GM18861 (cell line): ENCODE results near the gene TOM1.

Experiments used
- ATAC-seq: cut with Tn5 transposase; IDR thresholded peaks from one replicate; pipeline ENCODE4 v1.9.1; 2021; ENCODE audit not compliant: unreplicated experiment

The TOM1 gene

DNA sequence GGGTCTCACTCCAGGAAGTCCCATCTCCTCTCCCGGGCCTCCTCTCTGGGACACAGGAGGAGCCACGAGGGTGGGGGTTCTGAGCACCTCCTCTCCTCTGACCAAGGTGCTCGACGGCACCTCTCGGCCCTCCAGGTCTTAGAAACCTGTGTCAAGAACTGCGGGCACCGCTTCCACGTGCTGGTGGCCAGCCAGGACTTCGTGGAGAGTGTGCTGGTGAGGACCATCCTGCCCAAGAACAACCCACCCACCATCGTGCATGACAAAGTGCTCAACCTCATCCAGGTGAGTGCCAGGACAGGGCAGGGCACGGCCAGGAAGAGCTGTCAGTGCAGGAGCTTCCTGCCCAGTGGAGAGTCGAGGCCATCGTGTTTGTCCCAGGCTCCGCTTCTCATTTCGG is 23.2 kb downstream of the TOM1 start:
- ATAC-seq = no peak

DNA sequence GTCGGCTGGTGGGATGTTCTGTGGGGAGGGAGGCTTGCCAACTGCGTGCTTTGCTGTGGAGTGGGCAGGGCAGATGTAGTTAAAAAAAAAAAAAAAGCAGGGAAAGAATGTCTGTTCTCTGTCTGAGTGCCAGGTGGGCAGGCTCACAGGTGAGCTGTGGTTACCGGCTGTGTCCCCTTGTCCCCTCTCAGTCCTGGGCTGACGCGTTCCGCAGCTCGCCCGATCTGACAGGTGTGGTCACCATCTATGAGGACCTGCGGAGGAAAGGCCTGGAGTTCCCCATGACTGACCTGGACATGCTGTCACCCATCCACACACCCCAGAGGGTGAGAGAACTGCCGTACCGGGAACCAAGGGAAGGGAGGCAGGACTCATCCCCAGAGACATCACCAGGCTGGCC is 23.6 kb downstream of the TOM1 start:
- ATAC-seq = no peak

DNA sequence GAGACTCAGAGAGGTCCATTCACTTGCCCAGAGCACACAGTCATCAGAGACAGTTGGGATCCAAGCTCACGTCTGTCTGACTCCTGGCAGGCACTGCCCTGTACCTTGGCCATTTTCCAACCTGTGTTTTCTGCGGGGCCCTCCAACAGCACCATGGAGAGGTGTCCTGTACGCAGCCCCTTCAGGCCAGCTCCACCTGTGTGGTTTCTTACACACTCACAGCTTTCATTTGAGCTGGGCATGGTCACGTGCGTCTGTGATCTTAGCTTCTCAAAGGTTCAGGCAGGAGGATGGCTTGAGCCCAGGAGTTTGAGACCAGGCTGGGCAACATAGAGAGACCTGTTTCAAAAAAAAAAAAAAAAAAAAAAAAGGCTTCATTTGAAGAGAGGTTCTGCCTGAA is 24.4 kb downstream of the TOM1 start:
- ATAC-seq = no peak

GRCh38 chr22:35324762-35325161 is 25.1 kb downstream of the TOM1 start:
- ATAC-seq = no peak

DNA sequence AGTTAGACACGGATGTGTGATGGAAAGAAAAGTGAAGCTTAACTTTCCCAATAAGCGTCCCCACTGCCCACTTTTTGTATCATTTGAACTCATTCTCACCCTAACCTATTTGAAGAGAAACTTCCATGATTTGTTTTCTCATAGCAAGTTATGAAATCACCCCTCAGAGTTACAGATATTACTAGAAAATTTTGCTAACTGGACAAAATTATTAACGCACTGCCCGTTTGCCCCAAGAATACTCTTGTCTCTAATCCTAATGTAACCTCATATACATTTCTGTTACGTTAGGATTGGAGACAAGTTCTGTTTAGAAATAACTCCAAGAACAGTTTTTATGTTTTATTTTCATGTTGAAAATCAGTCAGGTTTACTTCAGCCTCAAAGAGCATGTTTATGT is 25.5 kb downstream of the TOM1 start:
- ATAC-seq = no peak

GRCh38 chr22:35326854-35327562 is 27.3 kb downstream of the TOM1 start:
- no peak for ATAC-seq

DNA sequence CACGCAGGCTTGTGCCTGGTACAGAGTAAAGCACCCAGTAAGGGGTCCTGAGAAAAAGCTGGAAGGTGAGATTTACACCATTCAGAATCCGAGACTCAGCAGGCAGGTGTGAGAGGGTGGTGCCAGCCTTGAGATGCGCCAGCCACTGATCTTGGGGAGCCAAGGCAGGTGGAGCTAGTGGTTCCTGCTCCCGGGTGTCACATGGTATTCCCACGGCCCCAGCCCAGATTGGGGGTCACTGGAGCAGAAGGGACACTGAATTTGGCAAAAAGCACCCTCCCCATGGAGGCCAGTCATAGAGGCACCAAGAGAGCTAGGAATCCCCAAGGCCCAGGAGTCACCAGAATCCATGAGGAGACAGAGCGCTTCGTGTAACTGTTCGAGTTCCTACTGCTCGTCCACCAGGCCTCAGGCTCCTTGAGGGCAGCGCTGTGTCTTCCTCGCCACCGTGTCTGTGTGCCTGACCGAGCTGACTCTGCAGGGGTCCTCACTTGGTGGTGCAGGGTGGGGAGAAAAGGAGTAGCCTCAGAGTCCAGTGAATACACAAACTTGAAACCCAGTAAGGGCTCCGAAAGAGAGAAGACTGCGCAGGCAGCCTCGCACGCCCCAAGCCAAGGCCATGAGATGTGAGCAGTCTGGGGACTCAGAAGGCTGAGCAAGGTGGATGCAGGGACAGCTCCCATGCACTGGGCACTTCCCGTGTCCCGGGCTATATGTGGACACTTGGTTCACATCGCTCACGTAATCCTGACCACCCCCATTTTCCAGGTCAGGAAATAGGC is 28.2 kb downstream of the TOM1 start:
- no peak for ATAC-seq

- ATAC-seq = no peak
Measured at GRCh38 chr22:35328472-35328885, 28.8 kb downstream of the TOM1 start.

DNA sequence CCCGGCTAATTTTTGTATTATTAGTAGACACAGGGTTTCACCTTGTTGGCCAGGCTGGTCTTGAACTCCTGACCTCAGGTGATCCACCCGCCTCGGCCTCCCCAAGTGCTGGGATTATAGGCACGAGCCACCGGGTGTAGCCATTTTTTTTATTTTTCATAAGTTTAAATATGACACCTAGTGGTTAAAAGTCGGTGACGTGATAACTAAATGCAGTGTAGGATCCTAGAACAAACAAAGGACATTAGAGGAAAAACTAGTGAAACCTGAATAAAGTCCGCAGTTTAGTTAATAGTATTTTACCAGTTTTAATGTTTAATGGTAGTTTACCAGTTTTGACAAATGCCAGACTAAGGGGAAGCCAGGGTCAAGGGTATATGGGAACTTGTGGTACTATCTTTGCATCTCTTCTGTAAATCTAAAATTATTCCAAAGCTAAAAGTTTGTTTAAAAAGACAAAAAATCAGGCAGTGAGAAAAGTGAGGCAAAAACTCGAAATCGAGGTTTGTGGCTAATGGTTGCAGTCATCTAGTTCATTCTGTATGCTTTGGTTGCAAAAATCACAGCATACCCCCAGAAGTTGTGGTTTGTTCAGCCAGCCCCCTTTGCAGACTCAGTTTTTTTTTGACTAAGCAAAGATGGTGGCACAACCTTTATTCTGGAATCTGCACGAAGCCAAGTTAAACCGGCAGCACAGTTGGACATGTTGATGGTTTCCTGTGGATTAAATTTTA is 29.6 kb downstream of the TOM1 start:
- ATAC-seq = no peak

DNA sequence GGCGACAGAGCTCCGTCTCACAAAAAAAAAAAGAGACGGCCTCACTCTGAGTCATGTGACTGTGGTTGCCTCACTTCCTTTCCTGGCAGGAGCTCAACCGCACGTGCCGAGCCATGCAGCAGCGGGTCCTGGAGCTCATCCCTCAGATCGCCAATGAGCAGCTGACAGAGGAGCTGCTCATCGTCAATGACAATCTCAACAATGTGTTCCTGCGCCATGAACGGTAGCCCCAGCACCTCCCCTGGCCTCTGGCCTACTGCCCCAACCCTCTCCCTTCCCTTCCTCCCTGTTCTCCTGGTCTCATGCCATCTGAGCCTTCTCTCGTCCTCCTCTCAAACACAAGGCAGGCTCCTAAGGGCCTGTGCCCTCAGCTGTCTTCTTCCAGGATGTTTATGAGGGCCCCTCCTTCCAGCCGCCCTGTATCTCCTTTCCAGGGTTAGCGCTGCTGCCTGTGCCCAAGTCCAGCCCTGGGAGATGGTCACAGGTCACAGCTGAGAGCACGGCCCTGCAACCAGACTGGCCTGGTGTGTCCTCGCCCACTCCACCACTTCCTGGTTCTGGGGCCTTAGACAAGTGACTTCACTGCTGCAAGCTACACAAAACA is 30.7 kb downstream of the TOM1 start:
- ATAC-seq = no peak

DNA sequence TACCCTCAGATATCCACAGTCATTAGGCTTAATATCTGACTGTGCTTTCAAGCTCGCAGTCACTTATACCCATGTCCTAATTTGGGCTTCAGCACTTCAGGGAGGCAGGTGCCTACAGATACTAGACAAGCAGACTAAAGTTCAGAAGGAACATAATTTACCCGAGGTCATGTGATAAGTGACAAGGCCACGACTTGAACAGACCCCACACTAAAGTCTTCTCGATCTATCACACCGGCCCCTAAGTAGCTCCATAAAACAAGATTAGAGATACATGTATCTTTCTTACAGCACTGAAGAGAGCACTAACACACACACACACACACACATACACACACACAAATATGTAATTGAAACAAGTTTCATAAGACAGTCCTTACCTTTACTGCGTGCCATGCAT is 32.6 kb downstream of the TOM1 start:
- ATAC-seq = no peak

DNA sequence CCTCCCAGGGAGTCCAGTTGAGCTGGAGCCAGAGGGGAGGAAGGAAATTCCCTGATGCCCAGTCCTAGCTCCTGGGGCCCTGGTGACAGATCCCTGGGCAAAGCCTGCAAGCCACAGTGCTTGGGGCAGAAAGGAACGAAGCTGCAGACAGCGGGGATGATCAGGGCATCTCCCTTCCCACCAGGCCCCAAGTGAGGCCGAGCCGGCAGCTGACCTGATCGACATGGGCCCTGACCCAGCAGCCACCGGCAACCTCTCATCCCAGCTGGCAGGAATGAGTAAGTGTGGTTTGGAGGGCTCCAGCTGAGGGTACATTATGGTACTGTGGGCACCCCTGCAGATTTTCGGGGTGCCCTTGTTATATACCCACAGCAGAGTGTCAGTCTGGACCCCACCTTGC is 33.5 kb downstream of the TOM1 start:
- ATAC-seq = no peak

- ATAC-seq = no peak
Measured at GRCh38 chr22:35334004-35334403, 34.3 kb downstream of the TOM1 start.

DNA sequence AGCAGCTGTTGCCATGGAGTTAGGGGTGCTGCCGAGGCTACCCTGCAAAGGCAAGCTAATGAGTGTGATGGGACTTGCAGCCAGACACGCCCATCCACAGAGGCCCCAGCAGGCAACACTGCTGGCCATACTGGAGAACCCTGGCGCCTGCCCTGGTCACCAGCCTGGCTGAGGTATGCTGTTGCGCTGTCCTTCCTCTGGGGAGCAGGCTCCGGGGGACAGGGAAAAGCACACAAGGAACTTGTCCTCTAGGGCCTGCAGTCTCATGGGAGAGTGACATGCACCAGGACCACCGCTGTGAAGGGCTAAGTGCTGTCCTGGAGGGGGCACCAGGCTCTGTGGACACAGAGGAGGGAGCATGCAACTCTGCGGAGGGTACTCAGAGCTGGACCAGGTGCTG is 35.8 kb downstream of the TOM1 start:
- no peak for ATAC-seq

- no peak for ATAC-seq
Measured at GRCh38 chr22:35335936-35336781, 36.5 kb downstream of the TOM1 start.

- ATAC-seq = no peak
Measured at GRCh38 chr22:35337932-35338331, 38.2 kb downstream of the TOM1 start.

- no peak for ATAC-seq
Measured at GRCh38 chr22:35341090-35341874, 41.6 kb downstream of the TOM1 start.

- no peak for ATAC-seq
Measured at GRCh38 chr22:35342390-35342789, 42.7 kb downstream of the TOM1 start.

DNA sequence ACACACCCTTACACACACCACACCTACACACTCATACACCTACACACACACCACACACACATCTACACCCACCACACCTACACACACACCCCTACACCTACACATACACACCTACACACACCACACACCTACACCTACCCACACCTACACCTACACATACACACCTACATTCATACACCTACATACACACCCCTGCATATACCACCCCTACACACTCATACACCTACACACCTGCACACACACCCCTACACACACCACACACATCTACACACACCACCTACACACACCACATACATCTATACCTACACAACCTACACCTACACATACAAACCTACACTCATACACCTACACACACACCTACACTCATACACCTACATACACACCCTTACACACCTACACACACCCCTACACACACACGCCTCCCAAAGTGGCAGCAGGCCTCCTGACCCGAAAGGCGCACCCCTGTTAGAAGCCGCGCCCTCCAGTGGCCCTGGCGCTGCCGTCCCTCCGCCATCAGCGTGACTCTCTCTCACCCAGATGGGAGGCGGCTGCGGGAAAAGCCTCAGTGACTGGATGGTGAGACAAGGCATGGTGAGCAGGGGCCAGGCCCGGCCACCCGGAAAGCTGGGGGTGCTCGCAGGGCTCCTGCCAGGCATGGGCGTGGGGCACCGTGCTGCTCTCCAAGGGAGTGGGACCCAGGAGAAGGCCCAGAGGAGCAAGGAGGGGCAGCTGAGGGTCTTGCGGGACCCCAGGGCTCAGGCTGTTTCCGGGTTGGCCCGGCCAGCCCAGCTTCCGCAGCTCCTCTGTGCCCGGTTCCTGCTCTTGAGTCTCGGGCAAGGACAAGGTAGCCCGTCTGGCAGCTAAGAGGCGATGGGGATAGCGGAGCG is 44.2 kb downstream of the TOM1 start:
- no peak for ATAC-seq
